NCI-H2171 (cell line): ENCODE data around the gene SYVN1.

ENCODE experiments used
- DNase-seq: peaks from one replicate; lab custom pipeline; 2025; lab: John Stamatoyannopoulos, UW

Gene SYVN1

GRCh38 chr11:65112546-65113360 is 21.6 kb downstream of the SYVN1 start:
- DNase-seq = peak; percentile 40

GRCh38 chr11:65111744-65112545 is 22.4 kb downstream of the SYVN1 start, which contains the start of gene TM7SF2:
Gene TM7SF2, plus strand, starts transcription at chr11:65111872. Its CDS starts 144 bp downstream, at chr11:65112016.
- peak; percentile 90 for DNase-seq

GRCh38 chr11:65111159-65111743 is 23.1 kb downstream of the SYVN1 start:
- DNase-seq = no peak

GRCh38 chr11:65110354-65110861 is 23.9 kb downstream of the SYVN1 start:
- DNase-seq = peak; percentile 55

GRCh38 chr11:65109231-65110198 is 24.8 kb downstream of the SYVN1 start:
- no peak for DNase-seq

GRCh38 chr11:65108469-65109123 is 25.7 kb downstream of the SYVN1 start:
- no peak for DNase-seq

- no peak for DNase-seq
These were observed 26.4 kb downstream of the SYVN1 start for GRCh38 chr11:65107751-65108468.

- DNase-seq = no peak
These were observed 27.2 kb downstream of the SYVN1 start for GRCh38 chr11:65107078-65107477.

- DNase-seq = no peak
These were observed 29.7 kb downstream of the SYVN1 start for GRCh38 chr11:65104628-65105027.

GRCh38 chr11:65103476-65103875 is 30.8 kb downstream of the SYVN1 start:
- DNase-seq = no peak

- DNase-seq = no peak
These were observed 31.9 kb downstream of the SYVN1 start for GRCh38 chr11:65102142-65103095.

- DNase-seq = no peak
These were observed 33.5 kb downstream of the SYVN1 start for GRCh38 chr11:65100674-65101350.

- no peak for DNase-seq
These were observed 37.4 kb downstream of the SYVN1 start for GRCh38 chr11:65096926-65097325.

- peak; percentile 86 for DNase-seq
These were observed 38.1 kb downstream of the SYVN1 start, which contains the start of gene VPS51 for GRCh38 chr11:65095974-65096806. Gene VPS51, plus strand, starts transcription at chr11:65096214. Its CDS starts 37 bp downstream, at chr11:65096251.

- DNase-seq = no peak
These were observed 38.9 kb downstream of the SYVN1 start for GRCh38 chr11:65095427-65095826.

- no peak for DNase-seq
These were observed 43.7 kb downstream of the SYVN1 start for GRCh38 chr11:65090628-65091027.

- no peak for DNase-seq
These were observed 44.7 kb downstream of the SYVN1 start for GRCh38 chr11:65089621-65090020.
